ENCODE measurements around the gene KCNMB2. TPM values are rescaled to one million over a fixed set of nuclear protein-coding genes. Genes with fewer than 3 reads are reported as not detected.

The KCNMB2 gene
- polyA plus RNA-seq, 1 of the 3 experiments (the other 2 are of a cell fraction), result not detected

DNA sequence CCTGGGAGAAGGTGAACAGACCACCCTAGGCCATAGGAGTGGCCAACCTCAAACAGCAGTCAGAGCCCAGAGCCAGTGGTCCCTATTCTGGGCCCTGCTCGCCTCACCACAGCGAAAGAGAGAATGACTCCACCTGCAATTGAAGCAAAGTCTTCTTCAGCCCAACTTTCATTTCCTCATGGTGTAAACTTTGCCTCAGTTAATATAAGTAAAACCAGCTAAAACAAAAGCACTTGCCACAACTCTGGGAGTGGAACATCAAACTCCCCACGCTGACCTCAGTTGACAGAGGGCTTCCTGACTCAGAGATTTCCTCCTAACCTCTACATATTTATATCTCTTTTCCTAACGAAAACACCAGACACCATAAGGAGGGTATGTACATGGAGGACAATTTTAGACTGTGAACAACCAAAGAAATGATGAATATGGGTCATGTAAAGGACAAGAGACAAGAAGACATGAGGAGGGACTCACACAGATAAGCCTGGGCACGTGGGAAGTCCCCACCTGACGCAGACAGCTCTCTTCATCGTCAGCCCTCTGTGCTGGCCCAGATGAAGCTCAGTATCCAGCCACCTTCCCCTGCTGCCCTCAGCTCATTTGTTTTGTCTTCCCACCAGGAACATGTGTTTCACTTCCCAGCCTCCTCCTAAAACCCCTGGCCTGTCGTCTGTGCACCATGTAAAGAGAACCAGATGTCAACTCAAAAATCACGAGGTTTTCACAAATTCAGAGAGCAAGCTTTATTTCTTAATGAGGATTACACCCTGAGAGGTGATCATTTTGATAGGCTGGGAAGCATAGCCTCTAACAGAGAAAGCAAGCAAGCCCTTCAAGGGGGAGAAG is 140.9 kb downstream of the KCNMB2 start:
- H3K9me3 ChIP-seq, result no peaks in the 10 kb centered on the region
- no peak overlapping the region for H2AFZ ChIP-seq (ENCODE audit: low read depth)
- no peaks in the 10 kb centered on the region for H3K27me3 ChIP-seq (ENCODE audit: insufficient read depth)
- no peaks in the 10 kb centered on the region for H4K20me1 ChIP-seq (ENCODE audit: insufficient read depth)
- CTCF ChIA-PET, result no interaction called here
- no peaks in the 10 kb centered on the region; a peak in 1 of 4 replicates for H3K4me1 ChIP-seq (ENCODE audit: control insufficient read depth in 1 of 2, insufficient read depth in 2 of 2, low read depth in 1 of 2, low read length in 1 of 2)
- DNase-seq, result no peak
- 33% methylated on average over 8 of the region's 9 CpGs for WGBS (ENCODE audit: low lambda C conversion rate)
- POLR2A ChIA-PET, result no interaction called here
- H3K4me2 ChIP-seq, result no peak overlapping the region
- no peaks in the 10 kb centered on the region for H3K36me3 ChIP-seq (replicated peaks in 1 of 2; ENCODE audit: control insufficient read depth in 1 of 2, insufficient read depth in 2 of 2, low read length in 1 of 2)
- no peaks in the 10 kb centered on the region for H3K9me2 ChIP-seq
- H3K9ac ChIP-seq, result no peak overlapping the region
- no peak overlapping the region for H3K4me3 ChIP-seq (ENCODE audit: low read depth in 2 of 2, low read length in 1 of 2)
- no peaks in the 10 kb centered on the region for H3K79me2 ChIP-seq (ENCODE audit: insufficient read depth)
- H3F3A ChIP-seq (replicated peaks; ENCODE audit: insufficient read depth), result no peaks in the 10 kb centered on the region
- no peak overlapping the region for H3K27ac ChIP-seq (ENCODE audit: low read depth in 2 of 2, low read length in 1 of 2)
- TF ChIP-seq GATA2 (CRISPR knock-in tag; IDR thresholded peaks at IDR 0.05), result no peak
- TF ChIP-seq FOXJ3 (CRISPR knock-in tag; IDR thresholded peaks at IDR 0.05), result no peak
- TF ChIP-seq MAX (IDR thresholded peaks at IDR 0.05; ENCODE audit: low read depth), result no peak
- TF ChIP-seq EZH2phosphoT487 (IDR thresholded peaks at IDR 0.05; ENCODE audit: borderline replicate concordance, low read depth), result no peak
- TF ChIP-seq PBX3 (IDR thresholded peaks at IDR 0.05), result no peak
- TF ChIP-seq NRF1 (IDR thresholded peaks at IDR 0.05; ENCODE audit: low read depth, low read length), result no peak
- no peak for TF ChIP-seq NFIC (IDR thresholded peaks at IDR 0.05; ENCODE audit: borderline replicate concordance)
- TF ChIP-seq SIN3A (IDR thresholded peaks at IDR 0.05; ENCODE audit: borderline replicate concordance, low read depth, low read length), result no peak

- H3K4me2 ChIP-seq, result no peak overlapping the region
- no peaks in the 10 kb centered on the region for H3F3A ChIP-seq (replicated peaks; ENCODE audit: insufficient read depth)
- no peaks in the 10 kb centered on the region for H4K20me1 ChIP-seq (ENCODE audit: insufficient read depth)
- no peaks in the 10 kb centered on the region; a peak in 1 of 4 replicates for H3K4me1 ChIP-seq (ENCODE audit: control insufficient read depth in 1 of 2, insufficient read depth in 2 of 2, low read depth in 1 of 2, low read length in 1 of 2)
- H3K36me3 ChIP-seq (replicated peaks in 1 of 2; ENCODE audit: control insufficient read depth in 1 of 2, insufficient read depth in 2 of 2, low read length in 1 of 2), result no peaks in the 10 kb centered on the region
- no peak for DNase-seq
- H2AFZ ChIP-seq (ENCODE audit: low read depth), result no peak overlapping the region
- no peaks in the 10 kb centered on the region for H3K79me2 ChIP-seq (ENCODE audit: insufficient read depth)
- 26% methylated on average over 2 of the region's 2 CpGs for WGBS (ENCODE audit: low lambda C conversion rate)
- H3K9ac ChIP-seq, result no peak overlapping the region
- no peak overlapping the region for H3K27ac ChIP-seq (ENCODE audit: low read depth in 2 of 2, low read length in 1 of 2)
- no peaks in the 10 kb centered on the region for H3K9me3 ChIP-seq
- H3K4me3 ChIP-seq (ENCODE audit: low read depth in 2 of 2, low read length in 1 of 2), result no peak overlapping the region
- H3K9me2 ChIP-seq, result no peaks in the 10 kb centered on the region
- no peaks in the 10 kb centered on the region for H3K27me3 ChIP-seq (ENCODE audit: insufficient read depth)
- ChIA-PET CTCF (no interaction called here), POLR2A (no interaction called here)
- TF ChIP-seq FOXJ3 (CRISPR knock-in tag; IDR thresholded peaks at IDR 0.05) (no peak), RAD21 (IDR thresholded peaks at IDR 0.05; ENCODE audit: low read length) (no peak), ELF1 (IDR thresholded peaks at IDR 0.05) (no peak), MEF2A (IDR thresholded peaks at IDR 0.05; ENCODE audit: borderline replicate concordance, low read depth) (no peak), YY1 (IDR thresholded peaks at IDR 0.05; ENCODE audit: low read depth) (no peak)
Observed at GRCh38 chr3:178677961-178678360, 141.7 kb downstream of the KCNMB2 start.

All from SK-N-SH (cell line).